ENCODE data around the gene ABCD4.
A peak's percentile ranks its signal among the peaks of the same experiment; 100 is the strongest.

Gene ABCD4

DNA sequence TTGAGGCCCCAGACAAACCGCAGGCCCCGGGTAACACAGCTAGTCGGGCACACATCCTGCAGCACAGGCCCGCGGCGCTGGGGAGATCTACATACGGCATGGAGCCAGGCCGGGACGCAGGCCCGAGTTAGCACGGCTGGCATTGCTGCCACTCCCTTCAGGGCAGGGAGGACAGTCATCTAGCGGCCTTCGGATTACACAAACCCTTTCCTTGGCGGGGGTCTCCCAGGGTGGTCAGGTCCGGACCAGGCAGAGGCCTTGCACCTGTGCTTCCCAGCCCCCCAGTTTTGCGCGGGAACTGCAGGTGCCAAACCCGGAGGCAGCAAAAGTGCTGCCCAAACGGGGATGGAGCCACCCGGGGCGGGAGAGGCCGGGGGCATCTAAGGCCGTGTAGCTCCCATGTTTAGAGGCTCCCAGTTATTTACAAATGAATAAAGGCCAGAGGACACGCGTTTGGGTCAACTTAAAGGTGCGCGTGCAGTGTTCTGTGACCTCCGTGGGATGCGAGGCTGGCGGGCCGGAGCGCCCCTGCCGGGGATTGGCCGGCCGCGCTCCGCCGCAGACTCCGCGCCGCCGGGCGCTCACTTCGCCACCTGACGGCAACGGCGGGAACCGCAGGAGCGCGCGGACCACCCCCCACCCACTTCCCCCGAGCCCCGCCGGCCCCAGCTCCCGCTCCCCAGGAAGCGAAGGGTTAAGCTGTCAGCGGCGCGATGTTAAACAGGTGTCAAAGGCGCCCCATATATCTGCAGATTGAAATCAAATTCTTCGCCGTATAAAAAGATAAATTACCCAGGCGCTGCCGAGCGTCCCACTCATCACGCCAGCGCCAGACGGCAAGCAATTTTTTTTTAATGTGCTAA lies 45.4 kb downstream of the ABCD4 start:
- Histone ChIP-seq H3K4me1 (ENCODE audit: control insufficient read depth, insufficient read depth, low read length) (no peaks in the 10 kb centered on the region), H3K9me3 (ENCODE audit: control insufficient read depth, low read length) (no peaks in the 10 kb centered on the region), H3K27me3 (replicated peaks; ENCODE audit: control insufficient read depth, insufficient read depth, low read length) (peaks cover 22% of the 10 kb centered on the region), H3K36me3 (ENCODE audit: control insufficient read depth, insufficient read depth, low read length, severe bottlenecking) (no peaks in the 10 kb centered on the region), H3K9ac (ENCODE audit: low read length) (peak overlapping the region; percentile 72), H3K4me3 (ENCODE audit: low read length) (peak overlapping the region; percentile 82)
- DNase-seq (ENCODE audit: low read depth), result peak; percentile 69

DNA sequence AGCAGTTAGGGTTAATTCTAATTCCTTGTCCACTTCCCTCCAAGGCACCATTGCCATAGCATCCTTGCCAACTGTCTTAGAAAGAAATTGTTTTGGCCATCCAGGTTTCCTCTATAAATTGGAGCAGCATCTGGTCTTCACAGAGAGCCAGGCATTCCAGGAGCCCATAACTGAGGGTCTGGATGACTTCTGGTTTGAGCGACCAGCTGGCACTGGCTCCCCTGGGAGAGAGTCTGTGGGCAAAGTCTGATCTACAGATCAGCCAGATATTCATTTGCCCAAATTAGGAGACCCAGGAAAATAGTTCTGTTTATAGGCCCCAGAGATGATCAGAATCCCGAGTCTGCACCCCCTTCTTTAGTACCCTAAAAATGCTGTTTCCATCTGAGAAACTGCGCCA lies 47.5 kb downstream of the ABCD4 start:
- Histone ChIP-seq H3K4me3 (ENCODE audit: low read length) (no peak overlapping the region), H3K36me3 (ENCODE audit: control insufficient read depth, insufficient read depth, low read length, severe bottlenecking) (no peaks in the 10 kb centered on the region), H3K27me3 (replicated peaks; ENCODE audit: control insufficient read depth, insufficient read depth, low read length) (peaks cover 22% of the 10 kb centered on the region), H3K9ac (ENCODE audit: low read length) (no peak overlapping the region), H3K9me3 (ENCODE audit: control insufficient read depth, low read length) (no peaks in the 10 kb centered on the region), H3K4me1 (ENCODE audit: control insufficient read depth, insufficient read depth, low read length) (peaks cover 3% of the 10 kb centered on the region)
- no peak for DNase-seq (ENCODE audit: low read depth)

DNA sequence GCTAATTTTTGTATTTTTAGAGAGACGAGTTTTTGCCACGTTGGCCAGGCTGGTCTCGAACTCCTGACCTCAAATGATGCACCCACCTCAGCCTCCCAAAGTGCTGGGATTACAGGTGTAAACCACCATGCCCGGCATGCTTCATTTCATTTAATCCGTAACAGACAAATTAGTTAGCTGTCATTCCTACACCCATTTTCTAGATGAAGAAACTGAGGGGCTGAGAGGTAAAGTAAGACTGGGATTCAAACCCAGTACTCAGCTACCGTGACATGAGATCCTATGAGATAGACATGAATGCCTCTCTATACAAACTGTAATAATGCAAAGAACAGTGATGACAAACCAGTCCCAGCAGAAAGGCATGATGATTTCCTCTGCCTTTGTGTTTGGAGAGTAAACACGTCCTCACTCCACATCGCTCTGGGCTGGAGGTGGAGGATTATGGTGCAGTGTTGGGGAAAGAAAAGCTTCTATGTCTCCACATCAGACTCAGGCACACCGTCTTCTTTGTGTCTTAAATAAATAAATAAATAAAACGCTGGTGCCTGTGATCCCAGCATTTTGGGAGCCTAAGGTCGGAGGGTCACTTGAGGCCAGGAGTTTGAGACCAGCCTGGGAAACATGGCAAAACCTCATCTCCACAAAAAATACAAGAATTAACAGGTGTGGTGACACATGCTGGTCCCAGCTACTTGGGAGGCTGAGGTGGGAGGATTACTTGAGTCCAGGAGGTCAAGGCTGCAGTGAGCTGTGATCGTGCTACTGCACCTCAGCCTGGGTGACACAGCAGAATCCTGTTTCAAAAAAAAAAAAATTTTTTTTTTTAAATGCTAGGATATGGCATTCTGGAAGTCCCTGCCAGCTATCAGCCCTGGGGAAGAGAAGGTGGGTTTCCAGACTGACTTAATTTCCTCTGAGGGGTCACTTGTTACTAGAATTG lies 53.0 kb downstream of the ABCD4 start:
- H3K4me1 ChIP-seq (ENCODE audit: control insufficient read depth, insufficient read depth, low read length), result peaks cover 3% of the 10 kb centered on the region
- peaks cover 47% of the 10 kb centered on the region for H3K27me3 ChIP-seq (replicated peaks; ENCODE audit: control insufficient read depth, insufficient read depth, low read length)
- H3K4me3 ChIP-seq (ENCODE audit: low read length), result no peak overlapping the region
- DNase-seq (ENCODE audit: low read depth), result no peak
- no peak overlapping the region for H3K9ac ChIP-seq (ENCODE audit: low read length)
- H3K9me3 ChIP-seq (ENCODE audit: control insufficient read depth, low read length), result no peaks in the 10 kb centered on the region
- no peaks in the 10 kb centered on the region for H3K36me3 ChIP-seq (ENCODE audit: control insufficient read depth, insufficient read depth, low read length, severe bottlenecking)

DNA sequence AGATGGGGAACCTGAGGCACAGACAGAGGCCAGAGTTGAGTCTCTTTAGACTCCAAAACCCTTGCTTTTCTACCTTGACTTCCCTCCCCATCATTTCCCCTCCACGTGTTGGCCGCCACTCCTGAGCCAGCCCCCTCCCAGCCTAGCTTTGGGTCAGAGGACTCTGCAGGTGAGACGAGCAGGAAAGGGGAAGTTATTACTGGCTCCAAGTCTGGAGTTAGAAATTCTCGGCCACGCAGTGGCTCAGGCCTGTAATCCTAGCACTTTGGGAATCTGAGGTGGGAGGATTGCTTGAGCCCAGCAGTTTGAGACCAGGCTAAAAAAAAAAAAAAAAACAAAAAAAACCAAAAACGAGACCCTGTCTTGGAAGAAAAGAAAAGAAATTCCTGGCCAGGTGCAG lies 54.7 kb downstream of the ABCD4 start:
- H3K4me3 ChIP-seq (ENCODE audit: low read length), result no peak overlapping the region

DNA sequence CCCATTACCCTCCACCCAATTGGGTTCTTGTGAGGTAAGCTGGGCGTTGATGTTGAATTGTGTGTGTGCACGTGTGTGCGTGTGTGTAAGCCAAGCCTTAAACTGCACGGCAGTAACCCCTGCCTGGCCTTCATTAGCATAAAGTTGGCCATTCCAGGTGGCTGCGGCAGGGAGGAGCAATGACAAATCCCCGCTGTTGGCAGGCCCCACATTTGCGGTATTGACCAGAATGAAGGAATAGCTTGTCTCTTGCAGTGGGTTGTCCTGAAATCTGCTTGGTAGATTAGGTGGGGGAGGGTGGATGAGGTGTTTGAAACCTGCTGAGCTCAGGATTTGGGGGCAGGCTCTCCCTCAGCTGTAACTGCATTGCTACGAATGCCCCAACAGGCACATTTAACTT lies 56.2 kb downstream of the ABCD4 start:
- Histone ChIP-seq H3K4me3 (ENCODE audit: low read length) (no peak overlapping the region), H3K4me1 (ENCODE audit: control insufficient read depth, insufficient read depth, low read length) (no peaks in the 10 kb centered on the region), H3K36me3 (ENCODE audit: control insufficient read depth, insufficient read depth, low read length, severe bottlenecking) (no peaks in the 10 kb centered on the region), H3K9me3 (ENCODE audit: control insufficient read depth, low read length) (no peaks in the 10 kb centered on the region), H3K27me3 (replicated peaks; ENCODE audit: control insufficient read depth, insufficient read depth, low read length) (peaks cover 67% of the 10 kb centered on the region), H3K9ac (ENCODE audit: low read length) (no peak overlapping the region)
- DNase-seq (ENCODE audit: low read depth), result no peak

More for the DNA sequence above, 54.7 kb downstream of the ABCD4 start:
- H3K27me3 ChIP-seq (replicated peaks; ENCODE audit: control insufficient read depth, insufficient read depth, low read length), result peaks cover 53% of the 10 kb centered on the region
- no peaks in the 10 kb centered on the region for H3K36me3 ChIP-seq (ENCODE audit: control insufficient read depth, insufficient read depth, low read length, severe bottlenecking)
- peaks cover 3% of the 10 kb centered on the region for H3K4me1 ChIP-seq (ENCODE audit: control insufficient read depth, insufficient read depth, low read length)
- no peak for DNase-seq (ENCODE audit: low read depth)
- no peaks in the 10 kb centered on the region for H3K9me3 ChIP-seq (ENCODE audit: control insufficient read depth, low read length)
- H3K9ac ChIP-seq (ENCODE audit: low read length), result no peak overlapping the region

DNA sequence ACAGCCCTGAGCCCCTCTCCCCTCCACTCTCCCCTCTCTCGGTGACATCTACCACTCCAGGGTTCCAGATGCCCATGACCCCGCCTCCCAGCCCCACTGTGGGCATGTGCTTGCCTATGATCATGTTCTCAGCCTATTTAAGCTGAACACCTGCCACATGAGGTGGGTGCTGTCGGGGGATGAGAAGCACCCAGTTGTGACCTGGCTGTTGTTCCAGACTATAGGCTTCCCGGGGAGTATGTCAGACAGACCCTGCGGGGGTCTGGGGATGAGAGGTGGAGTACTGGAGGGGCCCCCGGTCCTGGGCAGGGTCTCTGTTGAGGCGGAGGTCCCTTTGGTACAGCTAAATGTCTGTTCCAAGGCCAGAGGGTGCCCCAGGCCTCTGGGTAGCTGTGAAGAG lies 57.4 kb downstream of the ABCD4 start:
- H3K36me3 ChIP-seq (ENCODE audit: control insufficient read depth, insufficient read depth, low read length, severe bottlenecking), result no peaks in the 10 kb centered on the region
- DNase-seq (ENCODE audit: low read depth), result no peak
- no peak overlapping the region for H3K4me3 ChIP-seq (ENCODE audit: low read length)
- no peaks in the 10 kb centered on the region for H3K4me1 ChIP-seq (ENCODE audit: control insufficient read depth, insufficient read depth, low read length)
- H3K27me3 ChIP-seq (replicated peaks; ENCODE audit: control insufficient read depth, insufficient read depth, low read length), result peaks cover 79% of the 10 kb centered on the region
- H3K9ac ChIP-seq (ENCODE audit: low read length), result no peak overlapping the region
- no peaks in the 10 kb centered on the region for H3K9me3 ChIP-seq (ENCODE audit: control insufficient read depth, low read length)

DNA sequence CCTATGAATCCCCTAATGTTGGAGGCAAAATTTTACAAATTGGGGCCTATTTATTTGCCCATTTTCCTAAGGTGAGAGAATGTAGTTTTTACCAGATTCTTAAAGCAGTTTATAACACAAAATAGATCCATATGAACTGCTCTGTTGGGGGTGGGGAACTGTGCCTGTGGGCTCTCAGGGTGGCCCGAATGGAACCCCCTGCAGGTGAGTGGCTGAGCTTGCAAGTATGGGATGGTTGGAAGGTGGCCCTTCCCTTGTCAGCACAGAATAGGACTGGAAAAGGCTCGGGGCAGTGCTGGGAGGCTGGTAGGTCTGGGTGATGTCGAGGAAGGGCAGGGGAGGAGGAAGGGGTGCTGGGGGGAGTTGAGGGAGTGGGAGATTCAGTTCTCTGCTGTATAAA lies 58.6 kb downstream of the ABCD4 start:
- no peak for DNase-seq (ENCODE audit: low read depth)
- Histone ChIP-seq H3K4me1 (ENCODE audit: control insufficient read depth, insufficient read depth, low read length) (no peaks in the 10 kb centered on the region), H3K4me3 (ENCODE audit: low read length) (no peak overlapping the region), H3K36me3 (ENCODE audit: control insufficient read depth, insufficient read depth, low read length, severe bottlenecking) (no peaks in the 10 kb centered on the region), H3K9me3 (ENCODE audit: control insufficient read depth, low read length) (no peaks in the 10 kb centered on the region), H3K9ac (ENCODE audit: low read length) (no peak overlapping the region), H3K27me3 (replicated peaks; ENCODE audit: control insufficient read depth, insufficient read depth, low read length) (peaks cover 91% of the 10 kb centered on the region)

DNA sequence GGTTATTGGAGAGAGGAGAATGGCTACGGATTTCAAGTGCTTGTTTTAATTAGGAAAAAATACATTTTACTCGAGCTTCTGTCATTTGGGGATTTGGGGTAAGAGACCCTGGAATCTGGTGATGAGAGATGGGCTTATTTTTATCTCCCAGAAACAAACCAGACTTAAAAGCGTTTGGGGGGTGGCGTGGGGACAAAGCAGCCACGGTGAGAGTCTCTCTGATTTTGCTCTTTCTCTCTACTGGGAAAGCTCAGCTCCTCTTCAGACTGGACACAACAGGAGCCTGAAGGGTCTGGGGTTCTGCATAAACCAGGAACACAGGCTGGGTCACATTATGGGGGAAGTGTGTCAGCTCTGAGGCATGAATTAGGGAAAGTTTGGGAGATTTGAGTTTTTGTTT lies 59.7 kb downstream of the ABCD4 start:
- Histone ChIP-seq H3K36me3 (ENCODE audit: control insufficient read depth, insufficient read depth, low read length, severe bottlenecking) (no peaks in the 10 kb centered on the region), H3K9ac (ENCODE audit: low read length) (no peak overlapping the region), H3K4me3 (ENCODE audit: low read length) (no peak overlapping the region), H3K9me3 (ENCODE audit: control insufficient read depth, low read length) (no peaks in the 10 kb centered on the region), H3K4me1 (ENCODE audit: control insufficient read depth, insufficient read depth, low read length) (no peaks in the 10 kb centered on the region), H3K27me3 (replicated peaks; ENCODE audit: control insufficient read depth, insufficient read depth, low read length) (peaks cover 98% of the 10 kb centered on the region)
- DNase-seq (ENCODE audit: low read depth), result no peak

DNA sequence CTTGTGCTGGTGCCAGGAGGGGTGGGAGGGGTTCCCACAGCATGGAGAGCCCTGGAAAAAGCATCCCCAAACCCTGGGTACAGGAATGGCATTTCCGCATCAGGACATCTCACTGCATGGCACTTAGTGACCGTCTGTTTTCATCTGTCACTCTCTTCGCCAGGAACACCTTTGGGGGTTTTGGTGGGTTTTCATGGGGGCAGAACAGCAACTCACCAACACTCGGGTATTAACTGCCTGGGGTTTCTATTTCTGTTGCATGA lies 60.0 kb downstream of the ABCD4 start:
- no peak overlapping the region for H3K9ac ChIP-seq (ENCODE audit: low read length)
- H3K27me3 ChIP-seq (replicated peaks; ENCODE audit: control insufficient read depth, insufficient read depth, low read length), result peaks cover 98% of the 10 kb centered on the region
- H3K4me1 ChIP-seq (ENCODE audit: control insufficient read depth, insufficient read depth, low read length), result no peaks in the 10 kb centered on the region
- no peaks in the 10 kb centered on the region for H3K9me3 ChIP-seq (ENCODE audit: control insufficient read depth, low read length)
- no peaks in the 10 kb centered on the region for H3K36me3 ChIP-seq (ENCODE audit: control insufficient read depth, insufficient read depth, low read length, severe bottlenecking)
- no peak overlapping the region for H3K4me3 ChIP-seq (ENCODE audit: low read length)
- no peak for DNase-seq (ENCODE audit: low read depth)

DNA sequence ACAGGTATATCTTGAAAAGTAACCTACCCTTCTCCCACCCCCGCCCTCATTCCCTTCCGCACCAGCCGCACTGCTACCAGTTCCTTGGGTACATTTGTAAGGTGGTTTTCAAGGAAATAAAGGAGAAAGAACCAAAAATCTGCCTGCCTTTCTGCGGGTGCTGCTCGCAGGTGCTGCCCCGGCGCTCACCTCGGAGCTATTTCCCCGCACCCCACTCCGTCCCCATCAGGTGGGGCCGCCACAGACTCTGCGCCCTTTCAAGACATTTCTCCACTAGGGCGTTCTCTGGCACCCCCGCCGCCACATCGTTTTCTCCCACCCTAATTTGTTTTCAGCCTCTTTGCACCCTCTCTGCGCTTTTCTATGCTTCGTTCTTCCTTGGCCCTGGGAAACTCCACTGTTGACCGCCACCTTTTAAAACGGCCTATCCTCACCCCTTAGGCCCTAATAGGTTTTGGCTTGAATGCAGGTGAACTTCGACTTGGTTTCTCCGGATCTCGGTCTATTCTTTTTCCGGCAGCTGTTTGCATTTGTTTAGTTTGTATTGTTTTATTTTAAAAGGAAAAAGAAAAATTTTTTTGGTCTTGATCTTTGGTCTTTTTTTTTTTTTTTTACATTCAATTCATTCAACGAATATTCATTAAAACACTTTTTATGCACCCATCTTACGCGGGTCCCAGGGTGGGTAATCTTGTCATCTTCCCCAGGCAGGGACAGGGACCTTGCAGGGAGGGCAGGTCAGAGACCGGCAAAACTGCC lies 60.5 kb downstream of the ABCD4 start:
- Histone ChIP-seq H3K9me3 (ENCODE audit: control insufficient read depth, low read length) (no peaks in the 10 kb centered on the region), H3K36me3 (ENCODE audit: control insufficient read depth, insufficient read depth, low read length, severe bottlenecking) (no peaks in the 10 kb centered on the region), H3K27me3 (replicated peaks; ENCODE audit: control insufficient read depth, insufficient read depth, low read length) (peaks cover 99% of the 10 kb centered on the region), H3K4me3 (ENCODE audit: low read length) (no peak overlapping the region), H3K9ac (ENCODE audit: low read length) (no peak overlapping the region), H3K4me1 (ENCODE audit: control insufficient read depth, insufficient read depth, low read length) (no peaks in the 10 kb centered on the region)
- no peak for DNase-seq (ENCODE audit: low read depth)

DNA sequence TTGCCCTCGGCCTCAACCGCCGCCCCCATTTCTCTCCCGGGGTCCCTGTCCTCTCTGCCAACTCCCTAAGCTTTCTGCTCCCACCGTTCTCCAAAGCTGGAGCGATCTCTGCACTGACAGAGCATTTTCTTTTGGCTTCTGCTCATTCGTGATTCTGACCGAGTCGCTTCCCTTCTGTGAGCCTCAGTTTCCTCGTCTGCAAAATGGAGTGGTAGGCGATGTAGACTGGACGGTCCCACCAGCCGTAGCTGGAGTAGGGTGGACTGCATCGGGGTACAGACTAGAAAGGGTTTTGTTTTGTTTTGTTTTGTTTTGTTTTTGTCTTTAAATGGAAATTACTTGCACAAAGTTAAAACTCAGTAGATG lies 61.1 kb downstream of the ABCD4 start:
- Histone ChIP-seq H3K9me3 (ENCODE audit: control insufficient read depth, low read length) (no peaks in the 10 kb centered on the region), H3K4me3 (ENCODE audit: low read length) (no peak overlapping the region), H3K4me1 (ENCODE audit: control insufficient read depth, insufficient read depth, low read length) (no peaks in the 10 kb centered on the region), H3K9ac (ENCODE audit: low read length) (no peak overlapping the region), H3K27me3 (replicated peaks; ENCODE audit: control insufficient read depth, insufficient read depth, low read length) (peaks cover 98% of the 10 kb centered on the region), H3K36me3 (ENCODE audit: control insufficient read depth, insufficient read depth, low read length, severe bottlenecking) (no peaks in the 10 kb centered on the region)
- DNase-seq (ENCODE audit: low read depth), result no peak

Measured in adipocyte (in vitro differentiated cells).